Glomerular visceral epithelial cell (primary cell): ENCODE data around the gene PRTG.
A peak's percentile ranks its signal among the peaks of the same experiment; 100 is the strongest.
"Not testable (repeated sequence)": the region's sequence is repeated elsewhere in the genome, so short reads cannot be mapped to it uniquely, and the experiment has no call there.

Source experiments
- DNase-seq: peaks from one replicate; pipeline ENCODE4 v3.0.0-alpha.2; 2016; ENCODE audit errors: extremely low spot score

Gene PRTG

DNA sequence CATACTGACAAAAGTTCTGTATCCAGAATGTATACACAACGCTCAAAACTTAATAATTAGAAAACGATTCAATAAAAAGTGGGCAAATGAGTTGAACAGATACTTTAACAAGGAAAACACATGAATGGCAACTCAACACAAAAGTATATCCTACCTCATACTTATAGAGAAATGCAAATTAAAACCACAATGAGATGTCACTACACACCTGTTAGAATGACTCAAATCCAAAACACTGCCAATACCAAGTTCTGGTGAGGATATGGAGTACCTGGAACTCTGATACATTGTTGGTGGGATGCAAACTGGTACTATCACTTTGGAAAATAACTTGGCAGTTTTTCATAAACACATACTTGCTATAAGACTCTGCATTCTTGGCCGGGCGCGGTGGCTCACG is 42.1 kb downstream of the PRTG start:
- DNase-seq, result no peak

DNA sequence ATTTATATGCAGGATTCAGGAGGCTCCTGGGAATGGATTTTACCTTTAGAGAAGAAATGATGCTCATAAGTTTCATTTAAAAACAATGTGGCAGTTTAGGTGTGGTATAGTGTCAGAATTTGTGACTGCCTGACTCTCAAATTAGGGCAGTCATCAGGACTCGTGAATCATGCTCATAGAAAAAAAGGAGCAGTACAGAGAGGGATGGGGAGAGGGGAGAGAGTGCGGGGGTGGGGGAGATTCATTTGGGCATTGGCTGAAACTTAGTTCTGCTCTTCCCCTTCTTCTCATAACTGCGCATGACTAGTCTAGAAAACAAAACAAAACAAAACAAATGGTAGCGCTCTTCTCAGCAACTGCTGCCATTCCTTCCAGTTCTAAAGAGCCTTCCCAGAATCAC is 44.3 kb downstream of the PRTG start:
- no peak for DNase-seq

DNA sequence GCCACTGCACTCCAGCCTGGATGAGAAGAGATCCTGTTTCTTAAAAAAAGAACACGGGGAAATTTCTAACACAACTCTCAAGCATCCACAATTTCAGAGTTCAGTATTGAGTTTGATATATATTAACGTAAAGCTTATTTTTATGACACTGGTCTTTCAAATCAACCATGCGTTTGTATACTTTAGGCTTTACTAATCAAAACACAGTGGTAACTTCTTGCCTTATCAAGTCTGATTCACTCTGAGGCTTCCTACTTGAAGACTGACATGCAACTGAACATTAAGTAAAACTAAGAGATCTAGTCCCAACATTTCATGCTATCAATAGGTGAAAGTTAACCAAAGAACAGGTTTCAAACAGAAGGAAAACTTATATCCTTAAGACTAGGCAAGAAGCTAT is 46.7 kb downstream of the PRTG start:
- no peak for DNase-seq

DNA sequence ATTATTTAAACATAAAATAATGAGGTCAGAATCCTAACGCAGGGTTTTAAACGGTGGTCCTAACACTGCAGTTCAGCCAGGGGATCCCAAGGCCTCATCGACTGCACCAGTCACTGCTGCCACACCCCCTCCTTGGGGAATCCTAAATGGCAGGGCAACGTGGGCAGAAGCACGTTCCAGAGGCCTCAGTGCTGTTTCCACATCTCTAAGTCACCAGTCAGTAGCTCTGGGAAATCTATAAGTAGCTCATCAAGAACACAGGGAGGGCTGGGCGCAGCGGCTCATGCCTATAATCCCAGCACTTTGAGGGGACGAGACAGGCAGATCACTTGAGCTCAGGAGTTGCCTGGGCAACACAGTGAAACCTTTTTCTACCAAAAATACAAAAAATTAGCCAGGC is 47.5 kb downstream of the PRTG start:
- no peak for DNase-seq

DNA sequence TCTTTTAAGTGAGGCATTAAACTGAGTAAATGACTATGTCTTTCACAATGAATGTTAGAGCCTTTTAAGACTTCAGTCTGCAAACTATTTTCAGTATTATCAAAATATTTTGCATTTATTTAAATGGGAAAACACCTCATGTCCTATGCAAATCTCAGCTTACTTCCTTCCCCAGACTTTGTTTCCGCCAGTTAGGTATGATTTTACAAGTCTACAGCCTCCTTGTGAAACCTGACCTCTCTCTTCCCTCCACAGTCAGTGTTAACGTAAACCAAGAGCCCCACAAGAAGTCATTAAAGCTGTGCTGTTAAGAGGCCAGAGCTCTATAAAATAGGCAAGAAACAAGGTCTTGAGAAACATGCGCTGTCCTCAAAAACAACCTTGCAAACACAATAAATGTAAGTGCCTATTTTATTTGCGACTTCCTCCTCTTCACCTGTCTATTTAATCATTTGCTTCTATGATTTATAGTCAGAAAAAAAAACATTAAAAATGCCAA is 48.3 kb downstream of the PRTG start:
- no peak for DNase-seq

DNA sequence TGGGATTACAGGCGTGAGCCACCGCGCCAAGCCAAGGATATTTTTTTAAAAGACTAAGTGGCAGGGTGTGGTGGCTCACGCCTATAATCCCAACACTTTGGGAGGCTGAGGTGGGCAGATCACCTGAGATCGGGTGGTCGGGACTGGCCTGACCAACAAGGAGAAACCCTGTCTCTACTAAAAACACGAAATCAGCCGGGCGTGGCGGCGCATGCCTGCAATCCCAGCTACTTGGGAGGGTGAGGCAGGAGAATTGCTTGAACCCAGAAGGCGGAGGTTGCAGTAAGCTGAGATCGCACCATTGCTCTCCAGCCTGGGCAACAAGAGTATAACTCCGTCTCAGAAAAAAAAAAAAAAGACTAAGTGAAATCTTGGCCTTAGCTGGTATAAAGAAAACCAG is 49.8 kb downstream of the PRTG start:
- DNase-seq, result not testable (repeated sequence)

DNA sequence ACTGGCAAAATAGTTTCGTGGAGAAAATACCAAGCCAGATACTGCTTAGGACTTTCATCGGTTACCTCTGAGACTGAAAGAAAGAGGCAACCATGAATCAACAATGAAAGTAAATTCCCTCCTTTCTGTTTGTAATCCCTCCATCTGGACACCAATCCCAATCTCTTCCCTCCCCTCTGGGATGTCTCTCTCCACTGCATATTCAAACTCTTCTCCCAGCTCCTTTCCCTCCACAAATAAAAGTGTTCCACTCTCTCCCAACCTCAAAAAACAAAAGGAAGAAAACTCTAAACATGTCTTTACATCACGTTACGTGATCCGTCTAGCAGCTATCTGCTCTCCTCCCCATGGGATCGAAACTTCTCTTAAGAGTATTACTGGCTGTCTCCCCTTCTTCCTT is 55.2 kb downstream of the PRTG start:
- DNase-seq, result no peak

DNA sequence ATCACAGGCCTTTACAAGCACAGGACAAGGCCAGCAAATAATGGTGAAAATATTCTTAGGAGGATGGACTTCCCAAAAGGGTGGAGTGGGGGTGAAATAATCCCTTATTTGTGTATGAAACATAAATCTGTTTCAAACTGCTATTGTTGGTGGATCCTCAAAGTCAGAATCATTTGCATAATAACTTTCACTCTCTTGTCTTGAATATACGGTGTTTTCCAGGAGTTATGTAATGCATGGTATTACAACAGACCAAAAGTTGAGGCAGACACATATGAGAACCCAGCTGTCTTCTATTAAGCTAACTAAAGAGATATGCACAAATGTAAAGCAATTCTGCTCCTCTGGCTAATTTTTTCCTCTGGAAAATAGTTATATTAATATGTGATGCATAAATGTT is 57.7 kb downstream of the PRTG start:
- DNase-seq, result no peak

DNA sequence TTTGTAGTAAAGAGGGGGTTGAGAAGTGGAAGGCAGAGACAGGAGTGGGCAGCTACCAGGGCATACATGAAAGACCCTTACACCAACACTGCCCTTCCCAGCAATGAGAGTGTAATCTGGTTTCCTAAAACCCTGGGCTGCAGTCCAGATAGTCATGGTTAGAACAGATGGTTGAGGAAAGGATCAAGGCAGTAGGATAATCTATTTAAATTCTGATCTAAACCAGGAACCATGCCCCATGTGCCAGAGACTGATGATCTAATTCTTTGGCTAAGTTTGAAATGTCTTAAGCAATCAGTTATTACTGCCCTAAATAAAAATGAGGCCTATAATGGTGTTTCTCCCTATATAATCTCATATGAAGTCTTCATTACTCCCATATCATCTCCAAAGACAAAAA is 59.6 kb downstream of the PRTG start:
- DNase-seq, result no peak

DNA sequence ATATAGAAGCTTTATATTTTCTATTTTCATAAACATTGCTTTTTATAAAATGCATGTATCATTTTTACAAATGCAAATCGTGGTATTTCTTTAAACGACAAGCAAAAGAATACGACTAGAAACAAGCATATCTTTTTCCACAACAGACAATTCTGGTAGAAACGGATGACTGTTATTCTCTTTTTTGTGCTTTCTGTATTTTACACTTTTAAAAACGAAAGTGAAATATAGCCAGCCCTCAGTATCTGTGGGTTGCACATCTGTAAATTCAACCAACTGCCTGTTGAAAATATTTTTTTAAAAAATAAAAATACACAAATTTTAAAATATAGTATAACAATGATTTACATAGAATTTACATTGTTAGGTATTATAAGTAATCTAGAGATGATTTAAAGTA is 61.3 kb downstream of the PRTG start:
- no peak for DNase-seq

DNA sequence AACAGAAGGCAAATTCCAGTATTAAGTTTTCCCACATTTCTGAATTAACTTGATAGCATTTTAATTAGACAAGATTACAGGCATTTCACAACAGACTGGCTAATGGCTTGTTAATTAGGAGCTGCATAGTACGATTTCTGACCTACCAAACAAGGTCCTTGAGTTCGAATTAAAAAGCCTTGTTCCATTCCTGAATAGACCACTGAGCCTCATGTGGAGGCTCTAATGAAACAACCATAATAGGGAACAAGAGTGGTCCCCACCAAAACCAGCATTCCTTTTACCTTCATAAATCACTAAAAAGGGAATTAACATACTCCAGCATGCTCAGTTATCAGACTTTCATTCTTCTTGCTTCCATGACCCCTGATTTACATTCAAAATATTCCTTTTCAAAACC is 66.4 kb downstream of the PRTG start:
- no peak for DNase-seq

DNA sequence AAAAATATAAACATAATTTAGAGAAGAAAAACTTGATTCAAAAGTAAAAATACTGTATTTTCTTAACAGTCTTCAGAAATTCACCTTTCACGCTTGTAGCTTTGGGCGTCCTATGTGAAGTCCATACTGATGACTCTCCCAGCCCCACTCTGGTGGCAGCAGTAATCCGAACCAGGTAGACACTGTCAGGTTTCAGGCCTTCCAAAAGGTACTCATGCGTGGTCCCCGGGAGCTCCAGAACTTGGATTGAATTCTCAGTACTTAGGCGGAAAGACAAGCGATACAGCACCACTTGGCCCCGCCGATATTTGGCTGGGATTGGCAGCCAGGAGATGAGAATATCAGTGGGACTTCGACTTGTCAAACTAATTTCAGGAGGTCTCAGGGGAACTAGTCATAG is 69.7 kb downstream of the PRTG start:
- no peak for DNase-seq

DNA sequence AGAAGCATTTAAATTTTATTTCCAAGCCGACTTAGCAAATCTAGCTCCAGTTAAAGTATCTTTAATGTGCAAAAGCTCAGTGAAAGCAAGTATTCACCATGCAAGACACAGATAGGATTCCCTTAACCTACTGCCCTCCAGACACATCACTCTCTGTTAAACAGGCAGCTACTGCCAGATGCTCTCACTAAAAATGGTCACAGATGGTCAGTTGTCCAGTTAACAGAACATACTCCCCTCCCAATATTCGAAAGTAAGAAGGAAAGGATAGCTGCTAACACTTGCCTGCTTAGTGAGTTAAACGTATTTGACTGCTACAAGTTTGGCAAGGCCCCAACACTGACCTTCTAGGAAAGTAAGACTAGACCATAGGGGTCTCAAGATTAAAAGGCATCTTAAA is 73.7 kb downstream of the PRTG start:
- no peak for DNase-seq

DNA sequence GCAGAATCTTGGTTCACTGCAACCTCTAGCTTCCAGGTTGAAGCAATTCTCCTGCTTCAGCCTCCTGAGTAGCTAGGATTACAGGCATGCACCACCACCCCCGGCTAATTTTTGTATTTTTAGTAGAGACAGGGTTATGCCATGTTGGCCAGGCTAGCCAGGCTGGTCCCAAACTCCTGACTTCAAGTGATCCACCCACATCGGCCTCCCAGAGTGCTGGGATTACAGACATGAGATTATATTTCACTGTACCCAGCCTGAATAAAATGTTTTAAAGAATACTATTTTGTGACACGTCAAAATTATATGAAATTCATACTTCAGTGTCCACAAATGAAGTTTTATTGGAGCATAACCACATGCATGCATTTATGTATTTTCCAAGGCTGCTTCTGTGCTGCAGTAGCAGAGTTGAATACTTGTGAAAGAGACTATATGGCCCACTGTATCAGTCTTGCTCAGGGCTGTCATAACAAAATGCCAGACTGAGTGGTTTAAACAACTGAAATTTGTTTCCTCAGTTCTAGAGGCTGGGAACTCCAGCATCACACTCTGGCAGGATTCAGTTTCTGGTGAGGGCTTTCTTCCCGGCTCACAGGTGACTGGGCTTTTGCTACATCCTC is 77.2 kb downstream of the PRTG start:
- no peak for DNase-seq

DNA sequence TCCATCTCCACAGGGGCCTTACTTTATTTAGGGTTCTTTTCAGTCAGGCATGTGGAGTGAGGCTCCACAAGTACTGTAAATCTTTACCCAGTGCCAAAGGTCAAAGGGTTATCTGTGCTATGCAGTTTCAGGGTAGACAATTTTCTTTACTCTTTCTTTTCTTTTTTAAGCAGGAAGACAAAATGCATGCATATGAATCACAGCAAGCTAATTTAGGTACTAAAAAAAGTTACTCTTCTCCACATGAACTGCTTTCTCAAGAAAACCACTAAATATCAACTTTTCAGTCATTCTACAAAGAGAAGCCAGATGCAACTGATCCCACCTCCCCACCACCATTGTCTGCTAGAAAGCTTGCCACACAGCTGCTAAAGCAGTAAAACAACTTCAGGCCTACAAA is 81.5 kb downstream of the PRTG start:
- DNase-seq, result no peak

DNA sequence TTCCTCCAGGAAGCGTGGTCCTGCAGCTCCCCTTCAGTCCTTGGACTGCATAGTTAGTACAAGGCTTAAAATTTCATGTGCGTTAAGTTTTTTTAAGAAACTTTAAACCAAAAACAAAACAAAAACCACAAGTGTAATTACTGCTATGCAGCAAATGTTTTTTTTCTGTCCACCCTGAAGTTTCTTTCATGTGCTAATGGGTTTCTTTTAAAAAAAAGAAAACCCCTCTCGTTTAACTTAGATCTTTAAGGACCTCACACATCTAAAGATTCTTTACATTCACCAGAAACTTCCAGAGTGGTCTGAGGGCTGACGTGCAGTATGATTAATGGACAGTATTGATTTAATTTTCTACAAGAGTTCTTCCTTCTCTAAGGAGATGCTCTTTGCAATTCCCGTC is 82.8 kb downstream of the PRTG start:
- DNase-seq, result no peak

DNA sequence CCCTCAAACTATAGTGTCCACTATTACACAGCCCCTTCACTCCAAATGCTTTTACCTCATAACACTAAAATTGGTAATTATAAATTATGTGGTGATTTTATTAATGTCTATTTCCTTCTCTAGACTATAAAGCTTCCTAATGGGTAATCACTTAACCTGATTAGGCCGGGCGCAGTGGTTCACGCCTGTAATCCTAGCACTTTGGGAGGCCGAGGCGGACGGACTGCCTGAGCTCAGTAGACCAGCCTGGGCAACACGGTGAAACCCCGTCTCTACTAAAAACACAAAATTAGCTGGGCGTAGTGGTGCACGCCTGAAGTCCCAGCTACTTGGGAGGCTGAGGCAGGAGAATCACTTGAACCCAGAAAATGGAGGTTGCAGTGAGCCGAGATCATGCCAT is 83.5 kb downstream of the PRTG start:
- DNase-seq, result no peak

DNA sequence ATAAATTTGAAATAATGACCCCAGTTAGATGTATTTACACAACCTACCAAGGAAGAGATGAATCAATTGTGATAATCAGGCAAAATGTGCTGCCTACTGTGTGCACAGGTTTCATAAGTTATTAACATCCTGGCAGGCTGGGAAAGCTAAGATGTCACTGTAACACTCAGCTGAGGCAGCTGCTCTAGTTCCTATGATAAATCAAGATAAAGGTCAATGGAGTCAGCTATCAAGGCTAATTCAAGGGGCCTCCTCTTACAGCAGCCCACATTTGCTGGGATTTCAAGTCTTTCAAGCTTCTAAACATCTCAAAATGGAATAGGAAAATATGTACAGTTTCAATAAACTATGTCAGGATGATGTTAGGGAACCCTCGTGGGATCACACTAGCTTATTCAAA is 84.1 kb downstream of the PRTG start:
- no peak for DNase-seq

DNA sequence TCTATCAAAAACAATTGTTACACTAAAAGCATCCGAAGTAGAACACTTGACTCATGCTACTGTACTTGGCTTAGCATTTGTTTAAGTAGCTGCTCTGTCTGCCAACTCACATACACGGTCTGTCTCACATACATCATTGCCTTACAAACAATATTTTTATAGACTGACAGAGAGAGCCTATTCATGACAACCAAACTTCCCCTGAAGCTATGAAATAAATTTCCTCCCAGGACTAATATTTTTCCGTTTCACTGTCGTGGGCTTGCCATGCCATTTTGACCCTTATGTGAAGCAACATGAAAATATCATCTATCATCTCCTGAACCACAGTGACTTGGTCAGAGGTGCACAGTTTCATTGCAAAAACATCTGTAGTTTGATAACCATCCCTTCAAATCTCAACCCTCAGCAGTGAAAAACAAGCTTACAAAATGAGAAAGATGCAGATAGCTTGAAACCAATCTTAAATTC is 88.4 kb downstream of the PRTG start:
- DNase-seq, result no peak

DNA sequence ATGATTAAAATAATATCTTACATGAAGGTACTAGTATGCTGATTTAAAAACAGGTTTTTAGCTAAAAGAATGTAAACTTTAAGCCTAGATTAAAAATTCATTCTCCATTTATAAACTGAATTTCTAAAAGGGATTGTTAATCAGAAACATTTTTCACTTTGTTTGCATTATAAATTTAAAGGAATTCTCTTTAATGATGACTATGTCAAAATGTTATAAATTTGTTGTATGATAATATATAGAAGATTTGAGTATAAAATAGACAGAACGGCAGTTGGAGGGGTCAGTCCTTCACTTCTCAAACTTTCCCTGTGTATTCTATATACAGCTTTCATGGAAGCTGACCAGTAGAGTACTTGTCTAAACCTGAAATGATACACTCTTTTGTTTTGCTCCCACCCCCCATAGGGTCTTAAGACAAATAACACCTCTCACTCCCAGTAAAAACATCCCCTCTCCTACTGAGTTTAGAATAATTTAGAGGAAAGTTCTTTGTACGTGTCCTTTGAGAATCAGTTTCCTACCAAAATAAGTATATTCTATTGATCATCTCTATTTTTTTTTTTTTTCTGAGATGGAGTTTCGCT is 90.0 kb downstream of the PRTG start:
- DNase-seq, result no peak

DNA sequence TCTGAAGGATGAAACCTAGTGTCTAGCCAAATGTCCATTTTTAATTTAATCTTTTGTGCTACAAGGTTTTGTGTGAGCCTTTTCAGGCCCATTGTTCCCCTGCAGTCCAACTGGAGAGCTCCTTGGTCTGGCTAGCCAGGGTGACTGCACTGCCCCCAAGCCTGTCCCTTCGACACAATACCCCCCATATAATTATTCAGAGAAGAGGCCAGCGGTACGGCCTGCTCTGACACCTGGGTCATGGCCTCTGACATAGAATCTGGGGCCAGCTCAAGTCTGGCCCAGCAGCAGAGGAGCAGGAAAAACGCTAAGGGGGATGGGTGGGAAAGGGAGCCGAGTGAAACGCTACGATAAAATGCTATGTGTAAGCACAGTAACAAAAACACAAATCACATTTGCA is 90.6 kb downstream of the PRTG start:
- DNase-seq, result no peak

DNA sequence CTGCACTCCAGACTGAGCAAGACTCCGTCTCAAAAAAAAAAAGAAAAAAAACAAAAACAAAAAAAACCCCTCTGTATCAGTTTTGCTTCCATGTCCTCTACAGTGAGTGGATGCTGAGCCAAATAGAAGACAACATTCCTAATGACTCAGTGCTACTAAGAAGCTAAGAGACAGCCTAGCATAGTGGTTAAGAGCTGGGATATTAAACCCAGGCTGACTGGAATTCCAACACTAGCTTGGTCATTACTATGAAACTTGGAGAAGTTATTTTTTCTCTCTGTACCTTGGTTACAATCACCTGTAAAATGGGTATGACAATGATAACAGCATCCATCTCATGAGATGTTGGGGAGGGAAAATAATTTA is 93.9 kb downstream of the PRTG start:
- DNase-seq, result peak; percentile 38

DNA sequence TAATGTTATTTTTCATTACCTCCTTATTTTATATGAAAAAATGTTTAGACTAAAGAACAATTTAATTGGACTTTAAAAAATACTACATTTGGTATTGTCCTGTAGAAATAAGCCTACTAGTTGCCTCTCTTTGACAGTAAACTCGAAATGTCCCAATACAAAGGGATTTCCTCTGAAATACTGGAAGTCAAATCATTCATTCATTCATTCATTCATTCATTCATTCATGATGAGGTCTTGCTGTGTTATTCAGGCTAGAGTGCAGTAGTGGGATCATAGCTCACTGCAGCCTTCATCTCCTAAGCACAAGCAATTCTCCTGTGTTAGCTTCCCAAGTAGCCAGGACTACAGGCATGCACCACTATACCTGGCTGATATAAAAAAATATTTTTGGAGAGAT is 104.2 kb downstream of the PRTG start:
- DNase-seq, result no peak

DNA sequence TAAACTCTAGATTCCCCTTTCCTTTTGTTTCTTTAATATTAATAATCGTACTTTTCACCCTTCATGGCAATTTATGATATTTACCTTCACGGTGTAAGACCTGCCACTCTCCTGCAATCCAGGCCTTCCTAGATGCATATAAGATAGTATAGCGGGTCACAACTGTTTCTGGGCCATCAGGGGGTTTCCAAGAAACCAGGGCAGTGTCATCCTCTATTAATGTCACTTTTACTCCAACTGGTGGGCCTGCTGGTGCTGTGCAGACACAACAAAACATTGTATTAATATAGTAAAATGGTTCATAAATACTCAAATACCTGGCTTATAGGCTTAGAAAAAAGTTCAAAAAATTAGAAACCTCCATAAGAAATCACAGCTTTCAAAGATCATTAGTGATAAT is 105.9 kb downstream of the PRTG start:
- no peak for DNase-seq
